Cardiac muscle cell (in vitro differentiated cells and primary cell): ENCODE measurements around the gene ZRANB1. TPM values are rescaled to one million over a fixed set of nuclear protein-coding genes. Genes with fewer than 3 reads are reported as not detected.

Experiments
- DNase-seq, 2 donors: peaks; one replicate each; pipeline versions ENCODE4 v3.0.0 to v3.0.0-alpha.2; 2010 to 2017; ENCODE audit warnings: low read depth in 1 of 2, low spot score in 1 of 2
- H3K27ac ChIP-seq: fragments of 200-600 bp; sonication (generic); 2 replicates; pipeline ENCODE4 v1.5.1; 2016
- H3K27me3 ChIP-seq: fragments of 200-600 bp; sonication (generic); 2 replicates; pipeline ENCODE4 v1.6.0; 2016; ENCODE audit warnings: control low read depth
- H3K36me3 ChIP-seq: fragments of 200-600 bp; sonication (generic); 2 replicates; pipeline ENCODE4 v1.5.1; 2016; ENCODE audit warnings: control low read depth
- H3K4me1 ChIP-seq: fragments of 200-600 bp; sonication (generic); 2 replicates; pipeline ENCODE4 v1.8.1; 2017; ENCODE audit warnings: low read depth, mild to moderate bottlenecking, mixed run types
- H3K4me3 ChIP-seq: fragments of 200-600 bp; sonication (generic); 2 replicates; pipeline ENCODE4 v1.5.1; 2016; ENCODE audit warnings: mild to moderate bottlenecking
- H3K9me3 ChIP-seq: fragments of 200-600 bp; sonication (generic); 2 replicates; pipeline ENCODE4 v1.5.1; 2017; ENCODE audit warnings: low read depth, mild to moderate bottlenecking, control low read depth
- CTCF ChIP-seq: IDR thresholded peaks from 2 replicates; pipeline ENCODE4 v1.5.1; 2012; ENCODE audit warnings: low read depth, mild to moderate bottlenecking, low read length
- polyA plus RNA-seq: library from polyadenylated mRNA; unstranded; fragments of >200 nt; fragmentation: Nextera tagmentation; extraction: Ambion mirVana; gene quantifications from 2 replicates; pipeline ENCODE4 v1.2.1, GENCODE V29; 2016
- total RNA-seq: library from RNA; depleted of rRNA; stranded (reverse); fragments of >200 nt; gene quantifications from 2 replicates; pipeline ENCODE4 v1.2.3, GENCODE V29; 2016

Gene ZRANB1
- total and polyA plus RNA-seq, 2 experiments from 2014 or later: 11.0 to 20.9 TPM

- no peak overlapping the region for H3K4me3 ChIP-seq
- peaks cover 3% of the 10 kb centered on the region for H3K4me1 ChIP-seq
- no peak for TF ChIP-seq CTCF
- H3K9me3 ChIP-seq: no peaks in the 10 kb centered on the region
- DNase-seq: no peak
- no peaks in the 10 kb centered on the region for H3K36me3 ChIP-seq
- no peak overlapping the region for H3K27ac ChIP-seq
- H3K27me3 ChIP-seq: no peaks in the 10 kb centered on the region
Observed at GRCh38 chr10:125029584-125030242, 87.8 kb downstream of the ZRANB1 start.

- Histone ChIP-seq H3K27me3 (no peaks in the 10 kb centered on the region), H3K4me1 (no peaks in the 10 kb centered on the region), H3K9me3 (no peaks in the 10 kb centered on the region), H3K4me3 (no peak overlapping the region), H3K36me3 (no peaks in the 10 kb centered on the region), H3K27ac (no peak overlapping the region)
- no peak for TF ChIP-seq CTCF
- no peak for DNase-seq
Observed at GRCh38 chr10:125030567-125031197, 88.8 kb downstream of the ZRANB1 start.

- TF ChIP-seq CTCF: no peak
Observed at GRCh38 chr10:125032474-125033020, 90.6 kb downstream of the ZRANB1 start.

GRCh38 chr10:125033146-125033924, 91.4 kb downstream of the ZRANB1 start:
- Histone ChIP-seq H3K4me3 (no peak overlapping the region), H3K9me3 (no peaks in the 10 kb centered on the region), H3K4me1 (no peaks in the 10 kb centered on the region), H3K27me3 (no peaks in the 10 kb centered on the region), H3K27ac (no peak overlapping the region), H3K36me3 (peaks cover 4% of the 10 kb centered on the region)
- no peak for DNase-seq
- TF ChIP-seq CTCF: no peak

More at GRCh38 chr10:125032474-125033020, 90.6 kb downstream of the ZRANB1 start:
- no peak overlapping the region for H3K4me3 ChIP-seq
- H3K4me1 ChIP-seq: no peaks in the 10 kb centered on the region
- no peak overlapping the region for H3K27ac ChIP-seq
- H3K36me3 ChIP-seq: peaks cover 4% of the 10 kb centered on the region
- H3K27me3 ChIP-seq: no peaks in the 10 kb centered on the region
- DNase-seq: no peak
- no peaks in the 10 kb centered on the region for H3K9me3 ChIP-seq

- H3K27ac ChIP-seq: no peak overlapping the region
- H3K36me3 ChIP-seq: peaks cover 4% of the 10 kb centered on the region
- peaks cover 6% of the 10 kb centered on the region for H3K4me1 ChIP-seq
- no peak for DNase-seq
- H3K9me3 ChIP-seq: no peaks in the 10 kb centered on the region
- TF ChIP-seq CTCF: no peak
- no peaks in the 10 kb centered on the region for H3K27me3 ChIP-seq
- no peak overlapping the region for H3K4me3 ChIP-seq
Observed at GRCh38 chr10:125034675-125035074, 92.8 kb downstream of the ZRANB1 start.
